ENCODE results near the gene PLAC9. TPM values are rescaled to one million over a fixed set of nuclear protein-coding genes. Genes with fewer than 3 reads are reported as not detected.

The PLAC9 gene
- total and polyA plus RNA-seq, 2 donors (not counting 3 experiments of a cell fraction or from before 2014, with no cell fraction given): 1.7 to 2.0 TPM

DNA sequence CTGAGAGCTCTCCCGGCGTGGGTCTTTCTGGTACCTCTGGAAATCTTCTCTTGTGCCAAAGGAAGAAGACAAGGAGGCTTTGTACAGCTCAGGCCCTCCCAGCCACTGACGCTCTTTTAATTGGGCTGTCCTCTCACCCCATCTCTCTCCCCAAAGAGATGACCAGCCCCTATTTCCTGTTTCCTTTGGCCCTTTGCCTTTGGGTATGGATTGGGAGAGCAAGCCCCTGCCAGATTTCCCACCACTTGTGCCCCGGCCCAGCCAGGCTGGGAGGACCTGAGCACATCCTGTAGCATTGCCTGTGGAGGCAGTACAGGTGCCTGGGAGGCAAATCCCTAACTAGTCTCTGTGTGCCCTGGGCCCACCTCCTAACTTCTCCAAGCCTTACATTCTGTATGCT, 5.7 kb upstream of the PLAC9 start:
- POLR2A ChIA-PET: no interaction called here
- no peak overlapping the region for H2AFZ ChIP-seq (ENCODE audit: low read depth, low read length)
- intact Hi-C loops (cut with micrococcal nuclease): no loop called here
- no peaks in the 10 kb centered on the region for H4K20me1 ChIP-seq (replicated peaks; ENCODE audit: control insufficient read depth, extremely low read depth, insufficient read depth, low read length)
- no peak for TF ChIP-seq FOS (IDR thresholded peaks at IDR 0.05; ENCODE audit: borderline replicate concordance, insufficient read depth, low read length)
- TF ChIP-seq CTCF (IDR thresholded peaks at IDR 0.05; ENCODE audit: extremely low read depth in 1 of 2, insufficient read depth in 1 of 2, low read depth in 1 of 2, low read length in 2 of 2): no peak
- no peak for TF ChIP-seq GATA2 (IDR thresholded peaks at IDR 0.05; ENCODE audit: insufficient read depth, insufficient read length, low read depth, low read length)
- no peak for TF ChIP-seq JUN (IDR thresholded peaks at IDR 0.05; ENCODE audit: borderline replicate concordance, insufficient read depth, insufficient read length, low read depth)
- TF ChIP-seq POLR2A (IDR thresholded peaks at IDR 0.05; ENCODE audit: low read depth, low read length): no peak
- TF ChIP-seq POLR2AphosphoS5 (IDR thresholded peaks at IDR 0.05; ENCODE audit: insufficient read depth, low read depth, low read length): no peak
- TF ChIP-seq, protein P1, sequence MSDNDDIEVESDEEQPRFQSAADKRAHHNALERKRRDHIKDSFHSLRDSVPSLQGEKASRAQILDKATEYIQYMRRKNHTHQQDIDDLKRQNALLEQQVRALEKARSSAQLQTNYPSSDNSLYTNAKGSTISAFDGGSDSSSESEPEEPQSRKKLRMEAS (IDR thresholded peaks at IDR 0.05; ENCODE audit: insufficient read depth, insufficient read length): no peak
- TF ChIP-seq EZH2 (IDR thresholded peaks at IDR 0.05; ENCODE audit: borderline replicate concordance, low read depth, low read length, severe bottlenecking): no peak
- TF ChIP-seq MYC (IDR thresholded peaks at IDR 0.05; ENCODE audit: low read depth, low read length): no peak
- dilution Hi-C loops (cut with MboI; ENCODE audit: extremely low pct_ligation_motif_present, low sequenced_read_pairs): no loop called here
- no peaks in the 10 kb centered on the region for H3K36me3 ChIP-seq (ENCODE audit: control insufficient read depth in 2 of 2, extremely low read depth in 1 of 2, insufficient read depth in 2 of 2, low read length in 2 of 2)
- FAIRE-seq: no peak
- no peaks in the 10 kb centered on the region for H3K4me1 ChIP-seq (ENCODE audit: control insufficient read depth, extremely low read depth, insufficient read depth, low read length)
- no peak overlapping the region for H3K4me2 ChIP-seq (ENCODE audit: insufficient read depth, low read length)
- H3K9me3 ChIP-seq (replicated peaks; ENCODE audit: control insufficient read depth, insufficient read depth, low read length): no peaks in the 10 kb centered on the region
- H3K9ac ChIP-seq (replicated peaks; ENCODE audit: extremely low read depth, insufficient read depth, low read length): no peak overlapping the region
- H3K9me1 ChIP-seq (replicated peaks; ENCODE audit: control insufficient read depth, extremely low read depth, insufficient read depth, low read length): no peaks in the 10 kb centered on the region
- DNase-seq (ENCODE audit: low read depth, low spot score): no peak
- peaks cover 2 to 6% of the 10 kb centered on the region in 2 experiments for H3K27me3 ChIP-seq (ENCODE audit: control insufficient read depth in 2 of 2, insufficient read depth in 2 of 2, low read length in 2 of 2)
- no peaks in the 10 kb centered on the region for H3K79me2 ChIP-seq (ENCODE audit: control insufficient read depth, insufficient read depth, low read length)
- CTCF ChIA-PET: interaction anchor here (1.6 kb wide), 1 partner anchor 17 kb away, joined by 4 read pairs; no protein-coding TSS in a partner anchor
- H3K4me3 ChIP-seq (replicated peaks in 1 of 3; ENCODE audit: insufficient read depth in 1 of 3, low read depth in 1 of 3, low read length in 3 of 3): no peak overlapping the region
- H3K27ac ChIP-seq (ENCODE audit: insufficient read depth, low read depth, low read length): no peak overlapping the region
- BruUV-seq (replicated peaks): no TSS peak
